Middle frontal gyrus (tissue), 1 donor: ENCODE measurements around the gene ZNF540.
"Not testable (repeated sequence)": the region's sequence is repeated elsewhere in the genome, so short reads cannot be mapped to it uniquely, and the experiment has no call there.

ENCODE experiments used
- DNase-seq: peaks from one replicate; pipeline ENCODE4 v3.0.0-alpha.2; 2015; ENCODE audit warnings: low spot score; ENCODE audit errors: extremely low spot score

The ZNF540 gene

GRCh38 chr19:37594304-37594981, at the start of gene ZNF540, which contains the start of gene ZNF571:
Gene ZNF540, plus strand, starts transcription at chr19:37594876. Its CDS starts 3,572 bp downstream, at chr19:37598448.
Gene ZNF571, minus strand, starts transcription at chr19:37594792. Its CDS starts 8,116 bp downstream, at chr19:37586676.
- DNase-seq: peak; percentile 90

- DNase-seq: no peak
These were observed 43.3 kb upstream of the ZNF540 start for GRCh38 chr19:37551129-37551993.

GRCh38 chr19:37563518-37563917, 31.2 kb upstream of the ZNF540 start:
- DNase-seq: no peak

GRCh38 chr19:37564624-37565369, 29.9 kb upstream of the ZNF540 start:
- no peak for DNase-seq

GRCh38 chr19:37565370-37565669, 29.4 kb upstream of the ZNF540 start:
- DNase-seq: no peak

- DNase-seq: no peak
These were observed 22.5 kb upstream of the ZNF540 start for GRCh38 chr19:37572203-37572602.

- no peak for DNase-seq
These were observed 11.3 kb upstream of the ZNF540 start for GRCh38 chr19:37583340-37583739.

- DNase-seq: peak; percentile 2
These were observed 726 bp upstream of the ZNF540 start for GRCh38 chr19:37593996-37594303.

- peak; percentile 50 for DNase-seq
These were observed 306 bp downstream of the ZNF540 start for GRCh38 chr19:37594982-37595382.

GRCh38 chr19:37635076-37636056, 40.7 kb downstream of the ZNF540 start:
- DNase-seq: no peak

GRCh38 chr19:37654118-37654517, 59.4 kb downstream of the ZNF540 start:
- no peak for DNase-seq

GRCh38 chr19:37654629-37655300, 60.1 kb downstream of the ZNF540 start:
- DNase-seq: no peak

- peak; percentile 86 for DNase-seq
These were observed 60.6 kb downstream of the ZNF540 start, which contains the start of gene ZFP30 for GRCh38 chr19:37655301-37655688. Gene ZFP30, minus strand, starts transcription at chr19:37655465. Its CDS starts 7,643 bp downstream, at chr19:37647822.

GRCh38 chr19:37655689-37656371, 61.2 kb downstream of the ZNF540 start:
- DNase-seq: peak; percentile 73

- DNase-seq: not testable (repeated sequence)
These were observed 62.5 kb downstream of the ZNF540 start for GRCh38 chr19:37657157-37657556.
